Endodermal cell (in vitro differentiated cells): Measurements from ENCODE around the gene CELF4. TPM values are rescaled to one million over a fixed set of nuclear protein-coding genes. Genes with fewer than 3 reads are reported as not detected.

Source experiments
- DNase-seq: peaks from one replicate; pipeline ENCODE4 v3.0.0-alpha.2; 2017
- H3K27ac ChIP-seq: 2 replicates; pipeline ENCODE4 v1.5.1; 2013; ENCODE audit warnings: mild to moderate bottlenecking, low read depth, low read length, moderate library complexity
- H3K27me3 ChIP-seq: 2 replicates; pipeline ENCODE4 v1.6.1; 2013; ENCODE audit warnings: mild to moderate bottlenecking, low read length, moderate library complexity; ENCODE audit not compliant: insufficient read depth, control insufficient read depth, poor library complexity, severe bottlenecking
- H3K36me3 ChIP-seq: 2 replicates; pipeline ENCODE4 v1.7.0; 2013; ENCODE audit warnings: mild to moderate bottlenecking, low read length, moderate library complexity; ENCODE audit not compliant: control insufficient read depth, insufficient read depth
- H3K4me1 ChIP-seq: one replicate; pipeline ENCODE4 v1.7.0; 2013; ENCODE audit warnings: low read length; ENCODE audit not compliant: control insufficient read depth, insufficient read depth
- H3K4me3 ChIP-seq: 2 replicates; pipeline ENCODE4 v1.5.1; 2013; ENCODE audit warnings: mild to moderate bottlenecking, low read length, moderate library complexity
- H3K9ac ChIP-seq: 2 replicates; pipeline ENCODE4 v1.6.1; 2013; ENCODE audit warnings: mild to moderate bottlenecking, low read length, moderate library complexity; ENCODE audit not compliant: poor library complexity, severe bottlenecking; ENCODE audit errors: extremely low read depth
- H3K9me3 ChIP-seq: 2 replicates; pipeline ENCODE4 v1.6.1; 2013; ENCODE audit warnings: mild to moderate bottlenecking, low read length, moderate library complexity; ENCODE audit not compliant: control insufficient read depth
- H3K27ac Mint-ChIP-seq: 2 replicates; pipeline ENCODE4 v1.8.0; 2020; ENCODE audit warnings: mixed read lengths
- H3K27me3 Mint-ChIP-seq: 2 replicates; pipeline ENCODE4 v1.8.0; 2021; ENCODE audit warnings: mild to moderate bottlenecking, mixed read lengths; ENCODE audit not compliant: insufficient read depth
- H3K36me3 Mint-ChIP-seq: 2 replicates; pipeline ENCODE4 v1.8.0; 2020; ENCODE audit warnings: low read depth, mixed read lengths
- H3K4me1 Mint-ChIP-seq: 2 replicates; pipeline ENCODE4 v1.8.0; 2020; ENCODE audit warnings: mixed read lengths
- H3K4me3 Mint-ChIP-seq: 2 replicates; pipeline ENCODE4 v1.8.0; 2020; ENCODE audit warnings: mild to moderate bottlenecking, moderate library complexity, mixed read lengths
- H3K9me3 Mint-ChIP-seq: 2 replicates; pipeline ENCODE4 v1.8.0; 2020; ENCODE audit warnings: mild to moderate bottlenecking, mixed read lengths
- WGBS, 2 experiments: methylation state at CpG; one replicate each; pipeline versions ENCODE4 v1.1.5 to v1.1.7; 2013; ENCODE audit warnings: missing lambda C conversion rate in 2 of 2, mixed read lengths in 1 of 2; ENCODE audit not compliant: insufficient coverage in 1 of 2, insufficient read length in 1 of 2; 5-methylcytosine and 5-hydroxymethylcytosine counted together
- total RNA-seq, 2 donors: library from RNA; stranded (reverse); fragmentation: NEBNext Ultra II Directional in 1 of 2; extraction: Animal tissue kit (Norgen Biotek cat#: 25700) in 1 of 2; gene quantifications; 2 replicates in 1 of 2; 3 replicates in 1 of 2; pipeline ENCODE4 v1.2.1, GENCODE V29; 2021
- TF ChIP-seq, protein P1 (sequence below): fragments of 200-600 bp; sonication (generic); conservative IDR thresholded peaks from 2 replicates; pipeline ENCODE4 v1.5.0; 2021; ENCODE audit warnings: antibody characterized with exemption, mild to moderate bottlenecking

CELF4 gene
- total RNA-seq, 2 donors from 2014 or later, result 5.7 to 6.7 TPM

DNA sequence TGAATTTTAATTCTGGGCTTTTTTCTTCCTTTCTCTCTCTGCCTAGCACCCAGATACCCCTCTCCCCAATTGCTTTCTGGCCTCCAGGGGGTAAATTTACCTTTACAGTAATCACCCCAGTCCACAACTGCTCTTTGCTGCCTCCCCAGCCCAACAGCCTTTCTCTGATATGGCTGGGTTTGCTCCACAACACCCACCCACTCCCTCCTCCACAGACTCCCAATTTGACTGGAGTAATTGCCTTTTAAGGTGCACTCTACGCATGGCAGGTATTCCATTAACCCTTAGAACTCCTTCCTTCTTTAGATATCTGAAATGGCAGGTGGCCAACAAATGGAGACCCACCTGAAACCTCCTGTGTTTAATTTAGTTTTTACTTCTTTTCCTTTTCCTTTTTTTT, 3.6 kb downstream of the CELF4 start:
- TF ChIP-seq, protein P1, sequence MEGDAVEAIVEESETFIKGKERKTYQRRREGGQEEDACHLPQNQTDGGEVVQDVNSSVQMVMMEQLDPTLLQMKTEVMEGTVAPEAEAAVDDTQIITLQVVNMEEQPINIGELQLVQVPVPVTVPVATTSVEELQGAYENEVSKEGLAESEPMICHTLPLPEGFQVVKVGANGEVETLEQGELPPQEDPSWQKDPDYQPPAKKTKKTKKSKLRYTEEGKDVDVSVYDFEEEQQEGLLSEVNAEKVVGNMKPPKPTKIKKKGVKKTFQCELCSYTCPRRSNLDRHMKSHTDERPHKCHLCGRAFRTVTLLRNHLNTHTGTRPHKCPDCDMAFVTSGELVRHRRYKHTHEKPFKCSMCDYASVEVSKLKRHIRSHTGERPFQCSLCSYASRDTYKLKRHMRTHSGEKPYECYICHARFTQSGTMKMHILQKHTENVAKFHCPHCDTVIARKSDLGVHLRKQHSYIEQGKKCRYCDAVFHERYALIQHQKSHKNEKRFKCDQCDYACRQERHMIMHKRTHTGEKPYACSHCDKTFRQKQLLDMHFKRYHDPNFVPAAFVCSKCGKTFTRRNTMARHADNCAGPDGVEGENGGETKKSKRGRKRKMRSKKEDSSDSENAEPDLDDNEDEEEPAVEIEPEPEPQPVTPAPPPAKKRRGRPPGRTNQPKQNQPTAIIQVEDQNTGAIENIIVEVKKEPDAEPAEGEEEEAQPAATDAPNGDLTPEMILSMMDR, result no peak
- no peak for DNase-seq
- Histone ChIP-seq H3K4me1 (no peaks in the 10 kb centered on the region), H3K36me3 (no peaks in the 10 kb centered on the region), H3K9ac (no peak overlapping the region), H3K9me3 (no peaks in the 10 kb centered on the region), H3K27me3 (peaks cover 81% of the 10 kb centered on the region), H3K27ac (no peak overlapping the region), H3K4me3 (no peak overlapping the region)
- Mint-ChIP-seq H3K36me3 (no peaks in the 10 kb centered on the region), H3K27me3 (peaks cover 71% of the 10 kb centered on the region), H3K9me3 (no peaks in the 10 kb centered on the region), H3K4me1 (peaks cover 4% of the 10 kb centered on the region), H3K4me3 (no peak overlapping the region), H3K27ac (no peak overlapping the region)
- 53 to 86% methylated on average over 1 of the region's 1 CpG for WGBS, 2 experiments

DNA sequence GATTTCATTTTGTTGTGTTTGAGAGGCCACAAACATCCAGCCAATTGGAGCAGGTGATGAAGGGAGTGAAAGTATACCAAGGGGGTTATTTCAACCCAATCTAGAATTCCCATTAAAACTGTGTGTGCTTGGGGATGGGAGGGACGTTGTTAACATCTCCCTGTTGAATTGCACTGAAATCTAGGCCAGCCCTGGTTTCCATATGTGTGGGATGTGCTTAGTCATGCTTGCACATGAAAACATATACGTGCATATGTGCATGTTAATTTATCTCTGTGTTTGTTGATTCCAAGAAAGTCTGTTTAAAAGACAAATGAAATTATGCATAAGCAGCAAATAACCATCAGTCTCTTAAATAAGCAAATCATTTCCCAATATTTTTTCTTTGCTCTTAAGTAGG, 5.6 kb downstream of the CELF4 start:
- no peak overlapping the region for H3K27ac Mint-ChIP-seq
- WGBS, 2 experiments, result 44 to 51% methylated on average over 1 to 2 of the region's 2 CpGs
- no peaks in the 10 kb centered on the region for H3K36me3 Mint-ChIP-seq
- TF ChIP-seq, protein P1, result no peak
- H3K4me1 ChIP-seq, result no peaks in the 10 kb centered on the region
- H3K4me1 Mint-ChIP-seq, result peaks cover 3% of the 10 kb centered on the region
- H3K27ac ChIP-seq, result no peak overlapping the region
- no peaks in the 10 kb centered on the region for H3K36me3 ChIP-seq
- no peaks in the 10 kb centered on the region for H3K9me3 ChIP-seq
- no peak for DNase-seq
- H3K27me3 Mint-ChIP-seq, result peaks cover 68% of the 10 kb centered on the region
- no peak overlapping the region for H3K4me3 Mint-ChIP-seq
- H3K4me3 ChIP-seq, result no peak overlapping the region
- no peaks in the 10 kb centered on the region for H3K9me3 Mint-ChIP-seq
- H3K27me3 ChIP-seq, result peaks cover 79% of the 10 kb centered on the region
- H3K9ac ChIP-seq, result no peak overlapping the region

DNA sequence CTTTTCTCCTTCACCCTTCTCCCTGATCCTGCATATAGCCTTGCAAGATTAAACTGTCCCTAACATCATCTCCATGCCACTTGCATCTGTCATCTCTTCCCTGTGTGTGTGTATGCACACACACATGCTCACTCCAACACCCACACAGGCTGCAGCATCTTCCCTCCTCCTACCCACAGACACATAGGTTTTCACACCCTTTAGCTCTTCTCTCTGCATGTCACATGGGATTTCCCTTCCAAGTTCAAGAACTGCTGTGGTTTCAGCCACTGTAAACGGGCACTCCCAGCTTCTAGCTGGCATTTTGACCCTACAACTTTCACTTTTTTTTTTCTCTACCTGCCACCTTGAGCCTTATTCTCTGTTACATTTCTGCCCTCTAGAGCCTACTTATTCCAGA, 6.4 kb downstream of the CELF4 start:
- Mint-ChIP-seq H3K36me3 (no peaks in the 10 kb centered on the region), H3K4me3 (no peak overlapping the region), H3K27ac (no peak overlapping the region), H3K27me3 (peaks cover 68% of the 10 kb centered on the region), H3K4me1 (peaks cover 3% of the 10 kb centered on the region), H3K9me3 (no peaks in the 10 kb centered on the region)
- Histone ChIP-seq H3K27me3 (peaks cover 77% of the 10 kb centered on the region), H3K27ac (no peak overlapping the region), H3K9ac (no peak overlapping the region), H3K36me3 (no peaks in the 10 kb centered on the region), H3K9me3 (no peaks in the 10 kb centered on the region), H3K4me1 (no peaks in the 10 kb centered on the region), H3K4me3 (no peak overlapping the region)
- 82 to 83% methylated on average over 1 of the region's 1 CpG for WGBS, 2 experiments
- DNase-seq, result no peak
- TF ChIP-seq, protein P1, result no peak
